Naive thymus-derived CD8-positive, alpha-beta T cell (primary cell): ENCODE data around the gene RAB11FIP3. TPM values are rescaled to one million over a fixed set of nuclear protein-coding genes. Genes with fewer than 3 reads are reported as not detected.
"Not testable (repeated sequence)": the region's sequence is repeated elsewhere in the genome, so short reads cannot be mapped to it uniquely, and the experiment has no call there.

Experiments
- ATAC-seq, 2 donors: fragments of 150-1000 bp; cut with Tn5 transposase in 1 of 2; sonication (Bioruptor Pico), chemical (Tn5 transposase) in 1 of 2; 1 replicate in 1 of 2; 2 replicates in 1 of 2; pipeline ENCODE4 v1.10.0; 2021; ENCODE audit warnings: mild to moderate bottlenecking in 2 of 2, moderate library complexity in 2 of 2
- POLR2A ChIA-PET: fragments of 350-600 bp; sonication (Branson Sonifier 250); formaldehyde crosslinking; loops from one replicate; lab custom pipeline; 2021; ENCODE audit warnings: antibody characterized with exemption; lab: Charles Lee
- DNase-seq, 10 donors: peaks; one replicate each; pipeline versions ENCODE4 v3.0.0 to v3.0.0-alpha.2; 2020 to 2022
- H3K27ac Mint-ChIP-seq, 10 donors: one replicate each; pipeline ENCODE4 v1.8.0; 2020 to 2022; ENCODE audit warnings: mild to moderate bottlenecking in 10 of 10, mixed read lengths in 10 of 10, moderate library complexity in 4 of 10, inconsistent platforms in 1 of 10
- H3K27me3 Mint-ChIP-seq, 5 donors: one replicate each; pipeline ENCODE4 v1.8.0; 2021 to 2022; ENCODE audit warnings: mixed read lengths in 5 of 5
- H3K36me3 Mint-ChIP-seq, 3 donors: one replicate each; pipeline ENCODE4 v1.8.0; 2020 to 2022; ENCODE audit warnings: mixed read lengths in 3 of 3, mild to moderate bottlenecking in 2 of 3, inconsistent platforms in 1 of 3
- H3K4me1 Mint-ChIP-seq, 4 donors: one replicate each; pipeline ENCODE4 v1.8.0; 2021 to 2022; ENCODE audit warnings: mixed read lengths in 4 of 4
- H3K4me3 Mint-ChIP-seq, 10 donors: one replicate each; pipeline ENCODE4 v1.8.0; 2020 to 2022; ENCODE audit warnings: mild to moderate bottlenecking in 10 of 10, mixed read lengths in 10 of 10, moderate library complexity in 6 of 10, inconsistent platforms in 1 of 10
- H3K9me3 Mint-ChIP-seq, 9 donors: one replicate each; pipeline ENCODE4 v1.8.0; 2020 to 2022; ENCODE audit warnings: mixed read lengths in 9 of 9, mild to moderate bottlenecking in 3 of 9, inconsistent platforms in 1 of 9, moderate library complexity in 1 of 9
- polyA plus RNA-seq, 3 donors: library from polyadenylated mRNA; unstranded; fragments of 300-500 nt; fragmentation: Illumina TruSeq; gene quantifications; one replicate each; pipeline ENCODE4 v1.2.3, GENCODE V29; 2021
- total RNA-seq, 8 experiments: library from RNA in 2 of 8; stranded (reverse) in 2 of 8; gene quantifications; one replicate each; pipeline ENCODE4 v1.2.3 and lab custom pipeline; 2021 to 2026

RAB11FIP3 gene
- total and polyA plus RNA-seq, 5 experiments from 2014 or later = 1.3 to 49.7 (median 5.0) TPM

DNA sequence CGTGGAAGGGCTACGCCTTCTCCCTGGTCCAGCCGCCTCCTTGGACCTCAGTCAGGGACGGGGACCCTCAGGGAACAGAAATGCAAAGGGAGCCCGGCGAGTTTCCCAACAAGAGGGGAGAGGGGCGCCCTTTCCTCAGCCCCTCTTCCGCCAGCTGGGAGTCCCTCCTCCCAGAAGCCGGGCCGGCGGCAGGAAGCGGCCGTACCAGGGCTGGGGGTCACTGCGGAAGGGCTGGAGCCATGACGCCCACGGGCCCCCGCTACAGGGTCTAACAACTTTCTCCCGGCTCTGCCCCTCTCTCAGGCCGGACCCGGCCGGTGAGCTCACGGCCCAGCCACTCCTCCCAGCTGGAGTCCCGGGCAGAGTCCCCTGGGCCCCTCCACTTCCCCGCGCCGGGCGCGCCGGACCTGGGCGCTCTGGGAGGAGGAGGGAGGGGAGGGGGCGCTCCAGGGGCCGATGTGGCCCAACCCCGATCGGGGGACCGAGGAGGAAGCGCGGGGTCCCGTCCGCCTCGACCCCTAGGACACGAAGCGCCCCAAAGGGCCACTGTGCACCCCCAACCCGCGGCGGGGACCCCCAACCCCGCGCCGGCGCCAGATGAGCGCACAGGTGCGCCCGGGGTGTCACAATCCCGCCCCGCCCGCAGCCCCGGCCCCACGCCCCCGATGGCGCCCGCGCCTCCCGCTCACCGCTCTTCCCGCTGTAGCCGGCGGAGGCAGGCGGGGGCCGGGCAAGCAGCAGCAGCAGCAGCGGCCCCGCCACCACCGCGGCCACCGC is 44.2 kb upstream of the RAB11FIP3 start:
- POLR2A ChIA-PET = interaction anchor here (0.7 to 6.6 kb wide), 8 partner anchors 10 to 190 kb away, joined by 3 to 72 read pairs (median 4); partner anchors contain the start of genes DECR2, MRPL28 and RAB11FIP3
- Mint-ChIP-seq H3K4me3 (peak overlapping the region; percentile 50 to 91 (median 76)), H3K27ac (peak overlapping the region in 6 of 10 donors; percentile 43 to 88 (median 80)), H3K4me1 (peaks cover 10 to 31% (median 27%) of the 10 kb centered on the region in 4 donors), H3K9me3 (no peaks in the 10 kb centered on the region), H3K36me3 (peaks cover 0 to 4% (median 0%) of the 10 kb centered on the region in 3 donors), H3K27me3 (no peaks in the 10 kb centered on the region)
- ATAC-seq (peak; percentile 29 to 33), DNase-seq (peak in 3 of 10 donors; percentile 41 to 52 (median 46))

DNA sequence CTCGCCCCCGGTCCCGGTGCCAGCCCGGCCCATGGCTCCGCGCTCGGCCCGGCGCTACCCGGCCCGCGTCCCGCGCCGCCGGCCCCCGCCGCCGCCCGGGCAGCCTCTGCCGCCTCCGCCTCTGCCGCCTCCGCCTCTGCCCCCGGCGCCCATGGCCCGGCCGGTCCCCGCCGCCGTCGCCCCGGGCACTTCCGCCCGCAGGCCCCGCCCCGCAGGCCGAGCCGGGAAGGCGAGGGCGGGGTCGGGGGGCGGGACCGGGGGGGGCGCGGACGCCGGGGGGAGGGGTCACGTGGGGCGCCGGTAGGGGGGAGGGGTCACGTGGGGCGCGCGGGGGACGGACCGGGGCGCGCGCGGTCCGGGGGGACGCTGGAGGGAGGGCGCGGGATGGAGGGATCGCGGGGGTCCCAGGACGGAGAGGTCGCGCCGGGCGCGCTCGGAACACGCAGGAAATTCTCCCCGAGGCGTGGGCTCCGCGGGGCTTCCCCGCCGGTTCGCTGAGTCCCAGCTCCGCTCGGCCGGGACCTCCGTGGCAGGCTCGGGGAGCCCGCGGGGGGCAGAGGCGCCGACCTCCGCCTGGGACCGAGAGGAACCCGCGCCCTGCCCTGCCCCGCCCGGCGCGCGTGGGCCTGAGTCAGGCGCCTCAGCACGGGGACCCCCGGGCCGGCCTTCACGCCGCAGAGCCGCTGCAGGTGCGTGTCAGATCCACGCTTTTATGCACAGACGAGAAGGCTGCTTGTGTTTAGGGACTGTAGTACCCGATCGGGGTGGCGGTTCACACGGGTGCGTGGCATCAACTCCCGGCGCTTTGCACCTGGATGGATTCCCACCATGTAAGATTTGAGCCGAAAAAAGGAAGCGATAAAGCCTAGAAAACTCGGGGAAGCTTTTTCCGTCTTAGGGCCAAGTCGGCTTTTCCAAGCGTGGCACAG is 43.4 kb upstream of the RAB11FIP3 start, which contains the start of gene PGAP6:
TSS of gene PGAP6 (minus strand) at position 190 of the 929 bp plus-strand sequence. CDS start at position 33, 157 bp downstream.
- Mint-ChIP-seq H3K27me3 (no peaks in the 10 kb centered on the region), H3K27ac (peak within 1 kb of the TSS; percentile 80 to 97 (median 90)), H3K4me1 (peaks cover 10 to 31% (median 27%) of the 10 kb centered on the region in 4 donors), H3K4me3 (peak within 1 kb of the TSS; percentile 87 to 96 (median 93)), H3K36me3 (peaks cover 0 to 5% (median 0%) of the 10 kb centered on the region in 3 donors), H3K9me3 (no peaks in the 10 kb centered on the region)
- peak; percentile 21 to 79 (median 64) for DNase-seq
- ATAC-seq = peak; percentile 46 to 55
- POLR2A ChIA-PET = interaction anchor here (0.7 to 6.6 kb wide), 15 partner anchors 10 to 189 kb away, joined by 3 to 72 read pairs (median 5); partner anchors contain the start of genes AXIN1, CAPN15, DECR2 and FAM234A

DNA sequence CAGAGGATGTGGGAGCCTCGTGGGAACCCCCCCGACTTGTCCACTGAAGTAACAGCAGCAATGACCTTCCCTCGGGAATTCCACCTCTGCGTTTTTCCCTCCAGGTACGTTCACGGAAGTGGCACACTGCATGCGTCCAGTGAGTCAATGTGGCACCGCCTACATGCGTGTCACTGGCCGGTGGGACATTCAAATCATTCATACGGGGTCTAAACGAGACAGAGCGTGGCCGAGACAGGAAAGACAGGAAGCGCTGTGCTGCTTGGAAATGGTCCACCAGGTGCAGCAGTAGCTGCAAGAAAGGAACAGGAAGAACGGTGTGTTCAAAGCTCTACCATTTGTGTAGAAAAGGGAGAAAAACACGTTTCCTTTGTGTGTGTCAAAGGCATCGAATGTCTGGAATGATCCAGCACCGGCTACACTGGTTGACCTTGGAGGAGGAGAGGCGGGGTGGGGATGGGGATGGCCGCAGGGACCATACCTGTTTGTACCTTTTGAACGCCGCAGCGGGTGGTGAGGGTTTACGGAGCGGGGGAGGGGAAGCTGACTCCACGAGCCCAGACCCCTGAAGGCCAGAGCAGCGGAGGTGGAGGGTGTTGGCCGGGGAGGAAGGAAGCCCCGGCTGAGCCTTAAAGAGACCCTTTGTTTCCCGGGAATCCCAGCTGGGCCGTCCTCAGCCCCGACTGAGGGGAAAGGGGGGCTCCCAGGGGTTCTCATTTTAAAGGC is 42.0 kb upstream of the RAB11FIP3 start:
- Mint-ChIP-seq H3K9me3 (no peaks in the 10 kb centered on the region), H3K4me3 (peak overlapping the region; percentile 87 to 96 (median 93)), H3K27ac (peak overlapping the region; percentile 79 to 97 (median 90)), H3K36me3 (peaks cover 0 to 5% (median 0%) of the 10 kb centered on the region in 3 donors), H3K4me1 (peaks cover 10 to 30% (median 26%) of the 10 kb centered on the region in 4 donors), H3K27me3 (no peaks in the 10 kb centered on the region)
- ATAC-seq = peak; percentile 37 to 55
- POLR2A ChIA-PET = interaction anchor here (1.1 to 6.6 kb wide), 8 partner anchors 12 to 149 kb away, joined by 3 to 72 read pairs (median 6); partner anchors contain the start of genes DECR2, FAM234A, MRPL28 and NME4
- peak in 7 of 10 donors; percentile 26 to 75 (median 50) for DNase-seq

DNA sequence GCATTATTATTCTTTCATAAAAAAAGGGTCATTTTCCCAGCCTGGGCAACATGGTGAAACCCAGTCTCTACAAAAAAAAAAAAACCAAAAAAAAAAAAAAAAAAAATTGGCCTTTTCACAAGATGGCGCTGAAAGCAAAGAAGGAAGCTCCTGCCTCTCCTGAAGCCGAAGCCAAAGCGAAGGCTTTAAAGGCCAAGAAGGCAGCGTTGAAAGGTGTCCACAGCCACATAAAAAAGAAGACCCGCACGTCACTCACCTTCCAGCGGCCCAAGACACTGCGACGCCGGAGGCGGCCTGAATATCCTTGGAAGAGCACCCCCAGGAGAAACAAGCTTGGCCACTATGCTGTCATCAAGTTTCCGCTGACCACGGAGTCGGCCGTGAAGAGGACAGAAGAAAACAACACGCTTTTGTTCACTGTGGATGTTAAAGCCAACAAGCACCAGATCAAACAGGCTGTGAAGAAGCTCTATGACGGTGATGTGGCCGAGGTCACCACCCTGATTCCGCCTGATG is 38.8 kb upstream of the RAB11FIP3 start:
- POLR2A ChIA-PET = interaction anchor here (0.7 to 1.2 kb wide), 3 partner anchors 13 to 179 kb away, joined by 4 read pairs; no protein-coding TSS in a partner anchor
- Mint-ChIP-seq H3K4me1 (peaks cover 6 to 22% (median 17%) of the 10 kb centered on the region in 4 donors), H3K4me3 (no peak overlapping the region), H3K27me3 (no peaks in the 10 kb centered on the region), H3K27ac (peak overlapping the region in 2 of 10 donors; percentile 14 to 40), H3K9me3 (peaks cover 0 to under 1% (median 0%) of the 10 kb centered on the region in 9 donors), H3K36me3 (peaks cover 0 to 3% (median 0%) of the 10 kb centered on the region in 3 donors)
- ATAC-seq (no peak), DNase-seq (no peak)

DNA sequence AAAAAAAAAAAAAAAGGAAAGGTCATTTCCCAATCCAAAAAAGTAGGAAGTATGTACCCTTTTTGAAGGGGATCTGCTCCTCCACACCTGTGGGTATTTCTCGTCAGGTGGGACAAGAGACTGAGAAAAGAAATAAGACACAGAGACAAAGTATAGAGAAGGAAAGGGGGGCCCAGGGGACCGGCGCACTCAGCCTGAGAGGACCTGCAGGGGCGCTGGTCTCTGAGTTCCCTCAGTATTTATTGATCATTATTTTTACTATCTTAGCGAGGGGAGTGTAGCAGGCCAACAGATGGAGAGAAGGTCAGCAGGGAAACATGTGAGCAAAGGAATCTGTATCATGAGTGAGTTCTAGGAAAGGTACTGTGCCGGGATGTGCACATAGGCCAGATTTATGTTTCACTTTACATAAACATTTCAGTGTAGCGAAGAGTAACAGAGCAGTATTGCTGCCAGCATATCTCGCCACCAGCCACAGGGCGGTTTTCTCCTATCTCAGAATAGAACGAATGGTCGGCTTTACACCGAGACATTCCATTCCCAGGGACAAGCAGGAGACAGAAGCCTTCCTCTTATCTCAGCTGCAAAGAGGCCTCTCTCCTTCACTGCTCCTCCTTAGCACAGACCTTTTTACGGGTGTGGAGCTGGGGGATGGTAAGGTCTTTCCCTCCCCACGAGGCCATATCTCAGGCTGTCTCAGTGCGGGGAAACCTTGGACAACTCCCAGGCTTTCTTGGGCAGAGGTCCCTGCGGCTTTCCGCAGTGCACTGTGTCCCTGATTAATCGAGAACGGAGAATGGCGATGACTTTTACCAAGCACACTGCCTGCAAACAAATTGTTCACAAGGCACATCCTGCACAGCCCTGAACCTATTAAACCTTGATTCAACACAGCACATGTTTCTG is 37.4 kb upstream of the RAB11FIP3 start:
- H3K9me3 Mint-ChIP-seq, H3K4me3 Mint-ChIP-seq, DNase-seq, H3K27me3 Mint-ChIP-seq, H3K36me3 Mint-ChIP-seq, ATAC-seq: not testable (repeated sequence)
- POLR2A ChIA-PET = interaction anchor here (0.7 kb wide), 1 partner anchor 36 kb away, joined by 4 read pairs; no protein-coding TSS in a partner anchor
- Mint-ChIP-seq H3K4me1 (peaks cover 7 to 28% (median 21%) of the 10 kb centered on the region in 4 donors), H3K27ac (peak overlapping the region in 3 of 10 donors; percentile 1 to 57 (median 54))

DNA sequence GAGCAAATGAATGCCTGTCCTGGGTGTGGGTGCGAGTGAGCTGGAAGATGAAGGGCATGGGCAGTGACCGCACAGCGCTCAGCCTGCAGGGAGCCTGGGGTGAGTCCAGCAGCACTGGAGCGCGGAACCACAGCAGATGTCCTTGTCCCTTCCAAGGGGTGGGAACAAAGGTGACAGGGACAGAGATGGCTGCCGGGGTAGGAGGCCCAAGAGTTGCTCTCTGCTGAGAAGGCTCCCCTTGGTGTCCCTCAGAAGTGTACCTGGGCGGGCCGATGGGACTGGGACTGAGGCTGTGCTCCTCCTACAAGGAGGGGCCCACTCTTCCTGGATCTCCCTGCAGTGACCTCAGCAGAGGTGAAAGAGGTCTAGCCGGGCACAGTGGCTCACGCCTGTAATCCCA is 36.1 kb upstream of the RAB11FIP3 start:
- Mint-ChIP-seq H3K4me3 (no peak overlapping the region), H3K27me3 (no peaks in the 10 kb centered on the region), H3K9me3 (peaks cover 0 to 6% (median 0%) of the 10 kb centered on the region in 9 donors), H3K4me1 (peaks cover 1 to 15% (median 8%) of the 10 kb centered on the region in 4 donors), H3K36me3 (peaks cover 0 to 3% (median 0%) of the 10 kb centered on the region in 3 donors), H3K27ac (peak overlapping the region in 1 of 10 donors; percentile 62)
- DNase-seq = no peak
- no peak for ATAC-seq
- POLR2A ChIA-PET = interaction anchor here (0.7 to 1.1 kb wide), 2 partner anchors 12 to 36 kb away, joined by 3 to 7 read pairs; partner anchors contain the start of genes DECR2 and RAB11FIP3

DNA sequence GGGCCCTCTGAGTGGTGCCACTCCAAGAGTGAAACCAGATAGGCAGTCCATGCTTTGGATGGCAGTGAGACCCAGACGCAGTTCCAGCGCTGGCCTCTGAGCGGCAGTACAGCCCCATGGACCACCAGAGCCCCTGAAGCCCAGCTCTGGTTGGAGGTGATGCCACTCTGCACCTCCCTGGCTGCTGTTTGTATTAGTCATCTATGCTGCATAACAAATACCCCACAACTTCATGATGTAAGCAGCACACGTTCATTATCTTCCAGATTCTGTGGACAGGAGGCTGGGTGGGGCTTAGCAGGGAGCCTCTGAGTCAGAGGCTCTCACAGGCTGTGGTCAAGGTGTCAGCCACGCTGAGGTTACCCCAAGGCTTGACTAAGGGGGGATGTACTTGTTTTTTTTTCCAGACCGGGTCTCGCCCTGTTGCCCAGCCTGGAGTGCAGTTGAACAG is 33.5 kb upstream of the RAB11FIP3 start:
- POLR2A ChIA-PET = interaction anchor here (0.7 to 1.3 kb wide), 3 partner anchors 9 to 135 kb away, joined by 3 to 14 read pairs (median 3); partner anchors contain the start of genes CAPN15 and DECR2
- DNase-seq (peak; percentile 65 to 82 (median 74)), ATAC-seq (peak; percentile 87 to 93)
- Mint-ChIP-seq H3K36me3 (no peaks in the 10 kb centered on the region), H3K27me3 (no peaks in the 10 kb centered on the region), H3K27ac (peak overlapping the region in 7 of 10 donors; percentile 12 to 94 (median 61)), H3K4me1 (peaks cover 7 to 24% (median 17%) of the 10 kb centered on the region in 4 donors), H3K4me3 (peak overlapping the region in 2 of 10 donors; percentile 8 to 58), H3K9me3 (peaks cover 0 to 6% (median 0%) of the 10 kb centered on the region in 9 donors)

DNA sequence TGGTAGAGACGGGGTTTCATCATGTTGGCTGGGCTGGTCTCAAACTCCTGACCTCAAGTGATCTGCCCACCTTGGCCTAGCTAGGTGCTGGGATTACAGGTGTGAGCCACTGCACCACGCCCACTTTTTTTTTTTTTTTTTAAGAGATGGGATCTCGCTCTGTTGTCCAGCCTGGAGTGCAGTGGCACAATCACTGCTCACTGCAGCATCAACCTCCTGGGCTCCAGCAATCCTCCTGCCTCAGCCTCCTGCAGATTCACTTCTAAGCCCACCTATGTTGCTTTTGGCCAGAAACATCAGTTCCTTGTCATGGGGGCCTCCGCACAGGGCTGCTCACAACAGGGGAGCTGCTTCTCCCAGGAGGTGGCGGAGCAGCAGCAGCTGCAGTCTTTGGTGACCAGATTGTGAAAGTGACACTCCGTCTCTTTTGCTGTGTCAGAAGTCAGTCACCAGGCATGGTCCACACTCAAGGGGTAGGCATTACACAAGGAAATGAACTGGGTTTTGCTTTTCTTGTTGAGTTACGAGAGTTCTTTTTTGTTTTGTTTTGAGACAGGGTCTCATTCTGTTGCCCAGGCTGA is 32.9 kb upstream of the RAB11FIP3 start:
- Mint-ChIP-seq H3K4me1 (peaks cover 7 to 24% (median 17%) of the 10 kb centered on the region in 4 donors), H3K27ac (peak overlapping the region in 3 of 10 donors; percentile 3 to 94 (median 77)), H3K36me3 (no peaks in the 10 kb centered on the region), H3K4me3 (peak overlapping the region in 1 of 10 donors; percentile 58), H3K9me3 (peaks cover 0 to 6% (median 0%) of the 10 kb centered on the region in 9 donors), H3K27me3 (no peaks in the 10 kb centered on the region)
- DNase-seq = no peak
- POLR2A ChIA-PET = interaction anchor here (0.7 to 1.3 kb wide), 4 partner anchors 8 to 135 kb away, joined by 3 to 14 read pairs (median 3); partner anchors contain the start of genes CAPN15, DECR2 and MRPL28
- no peak for ATAC-seq

DNA sequence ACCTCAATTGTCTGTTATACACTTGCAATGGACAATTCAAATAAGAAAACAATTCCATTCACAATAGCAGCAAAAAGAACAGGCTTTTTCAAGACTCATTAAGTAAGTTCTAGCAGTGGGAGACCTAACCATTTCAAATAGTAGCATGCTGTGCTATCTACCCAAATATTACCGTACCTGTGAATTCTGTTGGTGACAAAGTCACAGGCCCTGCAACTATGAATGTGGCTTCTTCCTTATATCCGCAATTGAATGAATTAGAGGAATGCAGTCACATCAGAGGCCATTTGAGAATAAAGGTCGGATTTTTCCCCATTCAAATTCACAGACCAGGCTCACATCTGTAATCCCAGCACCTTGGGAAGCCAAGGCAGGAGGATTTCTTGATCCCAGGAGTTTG is 29.2 kb upstream of the RAB11FIP3 start:
- POLR2A ChIA-PET = interaction anchor here (1.8 to 1.9 kb wide), 2 partner anchors 13 to 17 kb away, joined by 4 to 6 read pairs; no protein-coding TSS in a partner anchor
- DNase-seq (no peak), ATAC-seq (no peak)
- peak overlapping the region; percentile 2 to 93 (median 84) for H3K27ac Mint-ChIP-seq
- peaks cover 11 to 37% (median 34%) of the 10 kb centered on the region in 4 donors for H3K4me1 Mint-ChIP-seq
- peaks cover 0 to 6% (median 0%) of the 10 kb centered on the region in 9 donors for H3K9me3 Mint-ChIP-seq
- H3K27me3 Mint-ChIP-seq = no peaks in the 10 kb centered on the region
- H3K36me3 Mint-ChIP-seq = no peaks in the 10 kb centered on the region
- peak overlapping the region; percentile 80 to 92 (median 88) for H3K4me3 Mint-ChIP-seq
